ENCODE measurements around the gene PPP1R37. TPM values are rescaled to one million over a fixed set of nuclear protein-coding genes. Genes with fewer than 3 reads are reported as not detected.

PPP1R37 gene
- total RNA-seq, 2 donors from 2014 or later, result 21.7 to 22.9 TPM

- no peaks in the 10 kb centered on the region for H3K27me3 ChIP-seq
- TF ChIP-seq CTCF (IDR thresholded peaks at IDR 0.05), result no peak
- H3K4me1 ChIP-seq, result peaks cover 0 to 34% of the 10 kb centered on the region in 2 donors
- peaks cover 19% of the 10 kb centered on the region for H3K36me3 ChIP-seq
- H3K4me3 ChIP-seq, result peak overlapping the region in 1 of 2 donors; percentile 59
- H3K27ac ChIP-seq, result peak overlapping the region; percentile 21 to 51
- H3K9me3 ChIP-seq, result no peaks in the 10 kb centered on the region
- no peak for DNase-seq (ENCODE audit: low spot score)
Measured at GRCh38 chr19:45074744-45075300, 18.2 kb upstream of the PPP1R37 start.

- TF ChIP-seq CTCF (IDR thresholded peaks at IDR 0.05), result no peak
- Histone ChIP-seq H3K27me3 (no peaks in the 10 kb centered on the region), H3K4me3 (peak overlapping the region; percentile 36 to 59), H3K4me1 (peaks cover 0 to 41% of the 10 kb centered on the region in 2 donors), H3K27ac (peak overlapping the region; percentile 23 to 51), H3K9me3 (no peaks in the 10 kb centered on the region), H3K36me3 (peaks cover 12% of the 10 kb centered on the region)
- DNase-seq (ENCODE audit: low spot score), result peak; percentile 80
Measured at GRCh38 chr19:45075301-45076028, 17.5 kb upstream of the PPP1R37 start.

GRCh38 chr19:45076029-45076850 is 16.7 kb upstream of the PPP1R37 start, which contains the start of gene ZNF296:
ZNF296 (minus strand) TSS chr19:45076478; CDS start chr19:45076373, 105 bp downstream.
- peak within 1 kb of the TSS; percentile 36 to 59 for H3K4me3 ChIP-seq
- no peaks in the 10 kb centered on the region for H3K27me3 ChIP-seq
- no peak for TF ChIP-seq CTCF (IDR thresholded peaks at IDR 0.05)
- peaks cover 0 to 42% of the 10 kb centered on the region in 2 donors for H3K4me1 ChIP-seq
- H3K36me3 ChIP-seq, result peaks cover 5% of the 10 kb centered on the region
- no peaks in the 10 kb centered on the region for H3K9me3 ChIP-seq
- DNase-seq (ENCODE audit: low spot score), result peak; percentile 64
- H3K27ac ChIP-seq, result peak within 1 kb of the TSS; percentile 23 to 51

- DNase-seq (ENCODE audit: low spot score), result no peak
- H3K4me1 ChIP-seq, result peaks cover 0 to 42% of the 10 kb centered on the region in 2 donors
- H3K27ac ChIP-seq, result peak overlapping the region; percentile 1 to 23
- TF ChIP-seq CTCF (IDR thresholded peaks at IDR 0.05), result no peak
- H3K9me3 ChIP-seq, result no peaks in the 10 kb centered on the region
- no peaks in the 10 kb centered on the region for H3K27me3 ChIP-seq
- H3K36me3 ChIP-seq, result no peaks in the 10 kb centered on the region
- peak overlapping the region; percentile 36 to 59 for H3K4me3 ChIP-seq
Measured at GRCh38 chr19:45076851-45077730, 15.9 kb upstream of the PPP1R37 start.

Measured in right atrium auricular region (tissue), 2 donors.